Endometrial microvascular endothelial cells (primary cell): ENCODE measurements around the gene LSM11. TPM values are rescaled to one million over a fixed set of nuclear protein-coding genes. Genes with fewer than 3 reads are reported as not detected.

Experiments
- in situ Hi-C: cut with HindIII; loops from 2 replicates; pipeline ENCODE4 v1.10.0; 2017; ENCODE audit warnings: low sequenced_read_pairs, low pct_unique_long_range_greater_than_20kb; ENCODE audit errors: inconsistent ontology term
- total RNA-seq: library from RNA; depleted of rRNA; stranded (reverse); fragments of >200 nt; gene quantifications from one replicate; pipeline ENCODE4 v1.2.3, GENCODE V29; 2015; ENCODE audit errors: inconsistent ontology term

The LSM11 gene
- total RNA-seq, 1 donor from 2014 or later, result 5.2 TPM

DNA sequence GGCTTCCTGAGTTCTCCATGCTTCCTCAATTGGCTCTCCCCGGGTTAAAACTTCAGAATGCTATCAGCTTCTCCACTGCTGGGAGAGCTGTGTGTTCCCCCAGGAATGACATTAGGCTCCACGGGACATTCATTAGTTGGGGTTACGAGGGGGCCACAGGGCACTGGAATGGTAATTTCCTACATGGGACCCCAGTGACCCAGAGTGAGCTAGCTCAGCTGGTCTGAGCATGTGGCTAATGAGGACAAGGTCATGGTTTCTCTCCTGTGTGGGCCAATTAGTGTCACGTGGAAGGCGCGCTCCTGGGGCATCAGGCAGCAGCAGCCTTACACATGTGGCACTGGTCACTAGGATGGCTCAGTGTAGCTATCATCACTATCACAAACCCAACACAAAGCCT lies 21.0 kb downstream of the LSM11 start:
- in situ Hi-C loops, result no loop called here

DNA sequence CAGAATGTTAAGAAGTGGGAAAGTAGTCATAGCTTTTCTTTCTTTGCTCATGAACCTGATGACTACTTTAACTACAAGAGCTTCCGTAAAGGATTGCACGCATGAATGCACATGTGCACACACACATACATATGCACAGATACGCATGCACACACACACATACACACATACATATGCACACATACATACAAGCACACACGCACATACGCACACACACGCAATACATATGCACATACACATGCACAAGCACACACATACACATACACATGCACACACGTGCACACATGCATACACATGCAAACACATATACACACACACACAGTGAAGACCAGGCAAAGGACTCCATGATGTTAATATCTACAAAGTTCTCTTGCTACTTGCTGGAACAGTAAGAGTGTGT lies 22.9 kb downstream of the LSM11 start:
- in situ Hi-C loops, result no loop called here

DNA sequence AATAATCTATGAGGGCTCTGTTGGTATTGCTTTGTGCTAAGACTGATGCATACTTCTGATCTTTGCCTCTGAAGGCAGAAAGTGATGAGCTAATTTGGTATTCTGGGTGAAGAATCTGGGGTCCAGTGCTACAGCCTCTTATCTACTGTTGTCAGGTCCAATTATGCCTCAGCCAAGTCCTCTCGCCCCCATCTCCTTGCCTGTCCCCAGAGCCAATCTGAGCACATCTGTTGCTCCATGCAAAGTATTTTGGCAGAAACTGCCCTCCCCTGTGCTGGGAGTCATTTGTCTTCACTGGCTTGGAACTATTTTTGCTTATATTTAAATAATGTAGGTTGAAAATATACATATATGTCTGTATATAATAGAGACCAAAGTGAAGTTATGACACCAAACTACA lies 23.4 kb downstream of the LSM11 start:
- in situ Hi-C loops, result no loop called here

GRCh38 chr5:157767689-157768088 lies 24.2 kb downstream of the LSM11 start:
- in situ Hi-C loops, result no loop called here

- in situ Hi-C loops, result no loop called here
Measured at GRCh38 chr5:157770665-157771064, 27.2 kb downstream of the LSM11 start.

GRCh38 chr5:157772127-157772526 lies 28.6 kb downstream of the LSM11 start:
- in situ Hi-C loops, result no loop called here

DNA sequence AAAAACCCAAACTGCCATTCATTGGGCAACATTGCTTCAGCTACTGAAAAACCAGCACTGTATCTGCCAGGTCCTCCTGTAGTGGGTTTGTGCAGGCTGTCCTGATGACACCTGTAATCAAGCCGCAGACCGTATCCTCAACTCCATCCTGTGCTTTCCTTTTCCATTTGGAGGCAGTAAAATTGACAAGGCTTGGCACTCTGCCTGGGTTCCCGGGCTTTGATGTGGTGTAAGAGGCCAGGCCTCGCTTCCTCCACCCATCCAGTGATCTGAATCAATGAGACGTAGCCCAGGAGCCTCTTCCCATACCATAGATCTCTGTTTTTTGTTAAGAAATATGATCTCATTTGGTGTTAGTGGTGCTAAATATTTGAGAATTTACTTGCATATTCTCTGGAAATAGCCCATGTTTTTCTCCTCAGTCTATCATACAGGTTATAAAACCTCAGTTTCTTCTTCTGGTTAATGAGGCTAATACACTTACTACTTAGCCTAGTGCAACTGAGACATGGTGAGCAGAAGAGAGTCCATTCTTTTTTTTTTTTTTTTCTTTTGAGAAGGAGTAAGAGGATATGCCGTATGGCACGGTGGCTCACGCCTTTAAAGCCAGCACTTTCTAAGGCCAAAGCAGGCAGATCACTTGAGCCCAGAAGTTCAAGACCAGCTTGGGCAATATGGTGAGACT lies 34.8 kb downstream of the LSM11 start:
- in situ Hi-C loops, result no loop called here

DNA sequence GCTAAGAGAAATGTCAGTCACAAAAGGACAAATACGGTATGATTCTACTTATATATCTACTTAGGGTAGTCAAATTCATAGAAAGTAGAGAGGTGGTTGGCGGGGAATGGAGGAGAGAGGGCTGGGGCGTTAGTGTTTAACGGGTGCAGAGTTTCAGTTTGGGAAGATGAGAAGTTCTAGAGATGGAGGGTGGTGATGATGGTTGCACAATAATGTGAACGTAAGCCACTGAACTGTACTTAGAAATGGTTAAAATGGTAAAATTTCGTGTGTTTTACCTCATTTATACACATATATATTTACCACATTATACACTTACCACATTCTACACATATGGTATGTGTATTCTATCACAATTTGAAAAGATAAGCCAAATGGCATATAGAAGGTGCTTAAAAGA lies 35.7 kb downstream of the LSM11 start:
- in situ Hi-C loops, result no loop called here

- in situ Hi-C loops, result no loop called here
Measured at GRCh38 chr5:157785801-157786200, 42.3 kb downstream of the LSM11 start.

GRCh38 chr5:157793301-157793700 lies 49.8 kb downstream of the LSM11 start:
- in situ Hi-C loops, result no loop called here

- in situ Hi-C loops, result no loop called here
Measured at GRCh38 chr5:157799578-157799977, 56.1 kb downstream of the LSM11 start.

DNA sequence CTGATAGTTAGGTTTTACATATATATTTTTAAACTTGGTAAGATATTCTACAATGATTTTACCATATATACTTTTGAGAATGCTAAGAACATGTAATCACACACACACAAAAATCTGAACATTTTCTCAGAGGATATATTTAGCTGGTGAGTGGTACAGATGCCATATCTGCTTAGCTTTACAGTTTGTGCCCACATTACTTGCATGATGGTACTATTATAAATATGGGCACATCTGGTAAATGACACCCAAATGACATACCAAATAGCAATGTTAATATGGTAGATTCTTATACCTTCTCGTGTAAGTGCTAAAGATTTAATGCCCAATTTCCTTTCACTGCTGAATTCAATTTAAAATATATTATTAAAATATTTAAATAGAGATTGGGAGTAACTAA lies 56.6 kb downstream of the LSM11 start:
- in situ Hi-C loops, result no loop called here

GRCh38 chr5:157802736-157803135 lies 59.2 kb downstream of the LSM11 start:
- in situ Hi-C loops, result no loop called here

DNA sequence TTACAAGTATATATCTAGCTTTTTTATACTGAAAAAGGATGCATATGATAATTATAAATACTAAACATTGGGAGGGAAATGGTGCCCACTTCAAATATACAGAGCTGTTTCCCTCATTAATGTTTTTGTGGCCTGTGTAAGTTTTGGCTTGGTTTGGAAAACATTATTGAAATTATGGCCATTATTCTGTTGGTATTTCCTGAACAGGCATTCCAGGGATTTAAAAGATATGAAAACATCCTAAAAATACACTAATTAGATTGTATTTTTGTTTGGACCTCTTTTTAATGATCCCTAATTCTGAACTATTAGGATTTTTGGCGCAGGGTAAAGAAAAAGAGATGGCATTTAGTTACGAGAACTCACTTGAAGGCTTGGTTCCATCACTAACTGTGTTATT lies 64.5 kb downstream of the LSM11 start:
- in situ Hi-C loops, result no loop called here

Other genes with a start within 250 kb of the LSM11 start
- gene ADAM19, start 167.9 kb upstream of the LSM11 start, total RNA-seq, result 13.5 TPM
- not detected for gene SOX30, start 91.3 kb upstream of the LSM11 start, total RNA-seq
- not detected for gene C5orf52, start 72.2 kb upstream of the LSM11 start, total RNA-seq
- gene THG1L, start 12.3 kb upstream of the LSM11 start, total RNA-seq, result 14.4 TPM
- 71.0 TPM for gene CLINT1, start 115.4 kb downstream of the LSM11 start, total RNA-seq